K562 (cell line): ENCODE results near the gene ITGAD. TPM values are rescaled to one million over a fixed set of nuclear protein-coding genes. Genes with fewer than 3 reads are reported as not detected.

Experiments used
- ATAC-seq: fragments of 200-7000 bp; cut with Tn5 transposase; 3 replicates; pipeline ENCODE4 v1.9.1; 2020; ENCODE audit warnings: moderate library complexity
- BruUV-seq: library from RNA; stranded (reverse); fragments of 400-500 nt; replicated peaks from 2 replicates; lab custom pipeline; 2021; lab: Mats Ljungman, UMichigan
- CTCF ChIA-PET: fragments of 300-600 bp; formaldehyde crosslinking; extraction: SDS; loops from one replicate; lab custom pipeline; 2021; ENCODE audit warnings: low intra/inter-chr PET ratio; lab: Yijun Ruan, JAX
- POLR2A ChIA-PET: fragments of 300-600, 350-650 bp; sonication (Branson Sonifier 250); formaldehyde crosslinking; extraction: SDS; loops from one replicate; lab custom pipeline; 2021; ENCODE audit warnings: antibody characterized with exemption, inconsistent platforms; lab: Yijun Ruan, JAX
- DNase-seq, 4 experiments: peaks; one replicate each; pipeline versions ENCODE4 v3.0.0 to v3.0.0-alpha.2; 2011 to 2018; ENCODE audit warnings: low spot score in 3 of 4, mixed read lengths in 3 of 4; ENCODE audit errors: extremely low read depth in 1 of 4
- FAIRE-seq: peaks from 2 replicates; lab custom pipeline; 2011; peaks lifted over from hg19 to GRCh38; lab: Jason Lieb, UNC
- H2AFZ ChIP-seq: 2 replicates; pipeline ENCODE4 v1.6.0; 2011; ENCODE audit warnings: low read depth, low read length, control low read depth, inconsistent platforms
- H3K27ac ChIP-seq: fragments of 200-600 bp; 3 replicates; pipeline ENCODE4 v1.8.0; 2011; ENCODE audit warnings: low read depth, mild to moderate bottlenecking, control low read depth, inconsistent platforms, low read length, moderate library complexity, mixed read lengths; ENCODE audit errors: extremely low read depth
- H3K27me3 ChIP-seq, 2 experiments: fragments of 300-600 bp in 1 of 2; 2 replicates in 1 of 2; 3 replicates in 1 of 2; pipeline versions ENCODE4 v1.6.0 to v1.8.0; 2011; ENCODE audit warnings: inconsistent platforms in 2 of 2, low read length in 2 of 2, mild to moderate bottlenecking in 1 of 2, mixed read lengths in 1 of 2, moderate library complexity in 1 of 2; ENCODE audit not compliant: control insufficient read depth in 2 of 2, insufficient read depth in 2 of 2
- H3K36me3 ChIP-seq: fragments of 300-600 bp; 3 replicates; pipeline ENCODE4 v1.8.0; 2011; ENCODE audit warnings: mild to moderate bottlenecking, low read length, inconsistent platforms; ENCODE audit not compliant: control insufficient read depth, insufficient read depth
- H3K4me1 ChIP-seq, 2 experiments: fragments of 200-600 bp in 1 of 2; replicated peaks in 1 of 2; 2 replicates in 1 of 2; 3 replicates in 1 of 2; pipeline versions ENCODE4 v1.5.1 to v1.8.0; 2011; ENCODE audit warnings: inconsistent platforms in 2 of 2, low read length in 2 of 2, mild to moderate bottlenecking in 1 of 2, mixed read lengths in 1 of 2, moderate library complexity in 1 of 2; ENCODE audit not compliant: control insufficient read depth in 2 of 2, insufficient read depth in 2 of 2
- H3K4me2 ChIP-seq: 2 replicates; pipeline ENCODE4 v1.6.1; 2011; ENCODE audit warnings: low read length, control low read depth, inconsistent platforms, mixed read lengths; ENCODE audit not compliant: insufficient read depth
- H3K4me3 ChIP-seq: fragments of 200-600 bp; sonication (generic), shearing (Covaris generic); 2 replicates; pipeline ENCODE4 v1.5.1; 2016; ENCODE audit warnings: control low read depth, inconsistent platforms
- H3K79me2 ChIP-seq: fragments of 200-600 bp; 3 replicates; pipeline ENCODE4 v1.8.0; 2011; ENCODE audit warnings: low read length, inconsistent platforms; ENCODE audit not compliant: control insufficient read depth, insufficient read depth
- H3K9ac ChIP-seq, 2 experiments: 2 replicates each; pipeline versions ENCODE4 v1.6.0 to v1.6.1; 2011; ENCODE audit warnings: low read depth in 2 of 2, low read length in 2 of 2, control low read depth in 1 of 2, inconsistent platforms in 1 of 2, mild to moderate bottlenecking in 1 of 2, mixed read lengths in 1 of 2; ENCODE audit not compliant: insufficient read depth in 1 of 2
- H3K9me1 ChIP-seq: one replicate; pipeline ENCODE4 v1.6.0; 2011; ENCODE audit warnings: inconsistent platforms, mild to moderate bottlenecking, low read length, moderate library complexity; ENCODE audit not compliant: control insufficient read depth, insufficient read depth
- H3K9me3 ChIP-seq: replicated peaks from 2 replicates; pipeline ENCODE4 v1.5.1; 2011; ENCODE audit warnings: low read depth, low read length, inconsistent platforms; ENCODE audit not compliant: control insufficient read depth, insufficient read depth
- H4K20me1 ChIP-seq: replicated peaks from 2 replicates; pipeline ENCODE4 v1.6.1; 2011; ENCODE audit warnings: low read length, inconsistent platforms, mixed read lengths; ENCODE audit not compliant: control insufficient read depth, insufficient read depth
- BHLHE40 ChIP-seq: IDR thresholded peaks from 2 replicates; pipeline ENCODE4 v1.6.1; 2011; ENCODE audit warnings: low read length, improper control_type of control experiment
- C11orf30 ChIP-seq: fragments of 450-650 bp; IDR thresholded peaks from 2 replicates; pipeline ENCODE4 v1.6.1; 2016; ENCODE audit warnings: low read depth, mild to moderate bottlenecking
- CAMTA2 ChIP-seq: fragments of 250-450 bp; sonication (Bioruptor Pico); conservative IDR thresholded peaks from 2 replicates; pipeline ENCODE4 v1.5.1; 2022
- CBFA2T3 ChIP-seq: fragments of 450-650 bp; IDR thresholded peaks from 2 replicates; pipeline ENCODE4 v1.6.1; 2017
- CC2D1A ChIP-seq: fragments of 450-650 bp; IDR thresholded peaks from 2 replicates; pipeline ENCODE4 v1.6.1; 2017; ENCODE audit warnings: mild to moderate bottlenecking
- CREM ChIP-seq: IDR thresholded peaks from 2 replicates; pipeline ENCODE4 v1.6.1; 2014; ENCODE audit warnings: antibody characterized with exemption, low read depth
- E2F3 ChIP-seq: fragments of 250-450 bp; sonication (Bioruptor Pico); IDR thresholded peaks from 2 replicates; pipeline ENCODE4 v1.4.0; 2020; ENCODE audit warnings: mild to moderate bottlenecking
- EGR1 ChIP-seq: fragments of 450-650 bp; conservative IDR thresholded peaks from 2 replicates; pipeline ENCODE4 v1.6.1; 2017; ENCODE audit warnings: mild to moderate bottlenecking
- HDAC3 ChIP-seq: fragments of 450-650 bp; IDR thresholded peaks from 2 replicates; pipeline ENCODE4 v1.6.1; 2018; ENCODE audit warnings: borderline replicate concordance, mild to moderate bottlenecking, moderate library complexity; ENCODE audit not compliant: partially characterized antibody
- NR2C1 ChIP-seq, 2 experiments: fragments of 450-650 bp; IDR thresholded peaks; 2 replicates each; pipeline ENCODE4 v1.6.1; 2017; ENCODE audit warnings: mild to moderate bottlenecking in 2 of 2, antibody characterized with exemption in 1 of 2, inconsistent platforms in 1 of 2, missing compliant biosample characterization in 1 of 2, missing genetic modification characterization in 1 of 2
- PCBP2 ChIP-seq: fragments of 200-400 bp; formaldehyde crosslinking; IDR thresholded peaks from 2 replicates; pipeline ENCODE4 v1.6.1; 2018; ENCODE audit warnings: low read length, low read depth, mild to moderate bottlenecking, moderate library complexity; ENCODE audit not compliant: poor library complexity, severe bottlenecking
- PHB ChIP-seq: fragments of 250-450 bp; sonication (Bioruptor Pico); IDR thresholded peaks from 2 replicates; pipeline ENCODE4 v1.5.0; 2021
- PRPF4 ChIP-seq: fragments of 200-400 bp; formaldehyde crosslinking; IDR thresholded peaks from one replicate; pipeline ENCODE4 v1.6.1; 2017; ENCODE audit warnings: low read length, low read depth, mild to moderate bottlenecking; ENCODE audit not compliant: insufficient read depth, poor library complexity, severe bottlenecking
- SAP30 ChIP-seq: fragments of 200-600 bp; sonication (generic); IDR thresholded peaks from 2 replicates; pipeline ENCODE4 v1.6.1; 2012; ENCODE audit warnings: borderline replicate concordance, low read depth, mild to moderate bottlenecking, moderate library complexity, low read length, control low read depth, inconsistent platforms; ENCODE audit not compliant: insufficient read depth, poor library complexity, severe bottlenecking
- SMARCA5 ChIP-seq: fragments of 450-650 bp; IDR thresholded peaks from 2 replicates; pipeline ENCODE4 v1.6.1; 2016
- SREBF2 ChIP-seq: sonication (generic); formaldehyde crosslinking; IDR thresholded peaks from 2 replicates; pipeline ENCODE4 v1.4.0; 2020; ENCODE audit warnings: mild to moderate bottlenecking, missing genetic modification reagents
- SRF ChIP-seq, 2 experiments: fragments of 250-450, 450-650 bp in 1 of 2; sonication (Bioruptor Pico) in 1 of 2; sonication (generic) in 1 of 2; formaldehyde crosslinking; IDR thresholded peaks; 2 replicates each; pipeline versions ENCODE4 v1.5.0 to v1.5.1; 2020 to 2022; ENCODE audit warnings: mild to moderate bottlenecking in 1 of 2, missing genetic modification reagents in 1 of 2
- TCF3 ChIP-seq: sonication (generic); formaldehyde crosslinking; IDR thresholded peaks from 2 replicates; pipeline ENCODE4 v1.4.0; 2020; ENCODE audit warnings: mild to moderate bottlenecking, missing genetic modification reagents
- ZNF24 ChIP-seq: fragments of 450-650 bp; IDR thresholded peaks from 2 replicates; pipeline ENCODE4 v1.6.1; 2016
- ZNF431 ChIP-seq: sonication (generic); formaldehyde crosslinking; IDR thresholded peaks from 2 replicates; pipeline ENCODE4 v1.8.0; 2022; ENCODE audit warnings: mild to moderate bottlenecking, missing genetic modification reagents
- ZNF444 ChIP-seq: fragments of 250-450 bp; sonication (Bioruptor Pico); IDR thresholded peaks from 2 replicates; pipeline ENCODE4 v1.4.0; 2020; ENCODE audit warnings: mild to moderate bottlenecking, moderate library complexity
- ZNF551 ChIP-seq: fragments of 250-450 bp; sonication (Bioruptor Pico); IDR thresholded peaks from 2 replicates; pipeline ENCODE4 v1.5.0; 2021; ENCODE audit warnings: mild to moderate bottlenecking, moderate library complexity
- ZNF561 ChIP-seq: fragments of 450-650 bp; formaldehyde crosslinking; conservative IDR thresholded peaks from 2 replicates; pipeline ENCODE4 v1.4.0; 2020; ENCODE audit warnings: mild to moderate bottlenecking, moderate library complexity
- WGBS: fragments of 100-300 bp; shearing (Covaris generic); methylation state at CpG from one replicate; pipeline ENCODE4 v1.1.6; 2016; ENCODE audit warnings: low coverage, mixed read lengths; ENCODE audit not compliant: insufficient coverage; ENCODE audit errors: missing lambda C conversion rate; 5-methylcytosine and 5-hydroxymethylcytosine counted together
- in situ Hi-C: fragments of 300-500 bp; cut with MboI; formaldehyde crosslinking; loops from 4 replicates; pipeline ENCODE4 v1.15.0; 2018; ENCODE audit warnings: inconsistent platforms, mixed read lengths
- intact Hi-C: fragments of 100-400 bp; cut with micrococcal nuclease; formaldehyde crosslinking; loops from 2 replicates; pipeline ENCODE4 v1.14.2; 2022
- polyA plus RNA-seq, 8 experiments: library from polyadenylated mRNA; depleted of rRNA in 4 of 8; stranded (reverse) in 5 of 8; unstranded in 3 of 8; fragments of >200 nt; fragmentation: Nextera tagmentation in 2 of 8; fragmentation: Illumina TruSeq in 1 of 8; extraction: Ambion mirVana in 2 of 8; extraction: Trizol in 1 of 8; gene quantifications; 2 replicates each; pipeline versions ENCODE4 v1.2.1 to v1.2.3, GENCODE V29; 2011 to 2014; ENCODE audit warnings: inconsistent platforms in 1 of 8, missing spikeins in 1 of 8
- total RNA-seq, 7 experiments: library from RNA; depleted of rRNA in 6 of 7; stranded (reverse); fragments of >200 nt in 6 of 7; fragmentation: Illumina TruSeq in 2 of 7; extraction: Trizol in 2 of 7; gene quantifications; 2 replicates each; pipeline versions ENCODE4 v1.2.1 to v1.2.3, GENCODE V29; 2011 to 2021; ENCODE audit warnings: low replicate concordance in 1 of 7

Gene ITGAD
- total and polyA plus RNA-seq, 9 of the 15 experiments (the other 6 are each of a cell fraction or from before 2014, with no cell fraction given) = not detected

GRCh38 chr16:31363721-31364120 lies 29.4 kb upstream of the ITGAD start:
- POLR2A ChIA-PET = interaction anchor here (1.2 kb wide), 1 partner anchor 14 kb away, joined by 3 read pairs; no protein-coding TSS in a partner anchor
- H3K4me1 ChIP-seq = peaks cover 0 to 3% of the 10 kb centered on the region in 2 experiments; a peak in 2 of 5 replicates
- no peak for FAIRE-seq

DNA sequence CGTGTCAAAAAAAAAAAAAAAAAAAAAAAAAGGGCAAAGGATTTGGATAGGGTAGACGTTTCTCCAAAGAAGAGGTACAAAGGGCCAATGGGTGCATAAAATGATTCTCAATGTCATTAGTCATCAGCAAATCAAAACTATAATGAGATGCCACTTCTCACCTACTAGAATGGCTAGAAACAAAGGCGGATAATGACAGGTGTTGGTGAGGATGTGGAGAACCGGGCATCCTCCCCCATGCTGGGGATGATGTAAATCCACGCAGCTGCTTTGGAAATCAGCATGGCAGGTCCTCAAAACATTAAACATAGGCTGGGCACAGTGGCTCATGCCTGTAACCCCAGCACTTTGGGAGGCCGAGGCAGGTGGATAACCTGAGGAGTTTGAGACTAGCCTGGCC lies 28.7 kb upstream of the ITGAD start:
- TF ChIP-seq SRF (CRISPR knock-in tag; IDR thresholded peaks at IDR 0.05) (no peak), CAMTA2 (CRISPR knock-in tag) (no peak), ZNF551 (CRISPR knock-in tag) (no peak), ZNF24 (no peak), SREBF2 (no peak), HDAC3 (no peak), ZNF431 (CRISPR knock-in tag) (no peak), BHLHE40 (no peak), SAP30 (no peak)
- CTCF ChIA-PET = no interaction called here
- in situ Hi-C loops (no loop called here), intact Hi-C loops (no loop called here)
- H3K27ac ChIP-seq = no peak overlapping the region
- no peak overlapping the region for H3K9ac ChIP-seq
- no peaks in the 10 kb centered on the region for H3K79me2 ChIP-seq
- FAIRE-seq = no peak
- ATAC-seq = no peak
- H3K36me3 ChIP-seq = no peaks in the 10 kb centered on the region
- no peak overlapping the region for H3K4me3 ChIP-seq
- no peak for DNase-seq
- H3K9me3 ChIP-seq = no peaks in the 10 kb centered on the region
- BruUV-seq = no TSS peak
- H3K27me3 ChIP-seq = peaks cover 4 to 36% of the 10 kb centered on the region in 2 experiments; a peak in 4 of 5 replicates
- H3K4me1 ChIP-seq = peaks cover 0 to 3% of the 10 kb centered on the region in 2 experiments; a peak in 2 of 5 replicates
- POLR2A ChIA-PET = no interaction called here
- no peak overlapping the region for H3K4me2 ChIP-seq
- H3K9me1 ChIP-seq = no peaks in the 10 kb centered on the region
- 1% methylated on average over 5 of the region's 6 CpGs for WGBS
- no peaks in the 10 kb centered on the region for H4K20me1 ChIP-seq
- H2AFZ ChIP-seq = no peak overlapping the region

More at GRCh38 chr16:31363721-31364120, 29.4 kb upstream of the ITGAD start:
- Histone ChIP-seq H3K36me3 (no peaks in the 10 kb centered on the region), H3K9ac (no peak overlapping the region), H3K27me3 (peaks cover 4 to 36% of the 10 kb centered on the region in 2 experiments; a peak in 4 of 5 replicates), H3K79me2 (no peaks in the 10 kb centered on the region), H3K4me2 (no peak overlapping the region), H4K20me1 (no peaks in the 10 kb centered on the region), H3K9me1 (no peaks in the 10 kb centered on the region), H3K9me3 (no peaks in the 10 kb centered on the region), H2AFZ (no peak overlapping the region), H3K4me3 (no peak overlapping the region), H3K27ac (no peak overlapping the region)
- 12% methylated on average over 8 of the region's 8 CpGs for WGBS
- in situ Hi-C loops (no loop called here), intact Hi-C loops (no loop called here)
- no TSS peak for BruUV-seq
- DNase-seq = no peak
- CTCF ChIA-PET = no interaction called here
- no peak for TF ChIP-seq CREM
- no peak for TF ChIP-seq C11orf30
- no peak for TF ChIP-seq CC2D1A
- TF ChIP-seq SMARCA5 = no peak
- no peak for TF ChIP-seq ZNF444 (CRISPR knock-in tag)
- no peak for TF ChIP-seq ZNF561 (CRISPR knock-in tag)
- no peak for TF ChIP-seq E2F3 (CRISPR knock-in tag)
- TF ChIP-seq PCBP2 = no peak
- TF ChIP-seq PHB (CRISPR knock-in tag) = no peak
- no peak for TF ChIP-seq CBFA2T3
- TF ChIP-seq PRPF4 = no peak
- no peak for TF ChIP-seq TCF3 (CRISPR knock-in tag)
- no peak for TF ChIP-seq EGR1
- TF ChIP-seq NR2C1 (IDR thresholded peaks at IDR 0.05) = no peak
- no peak for TF ChIP-seq NR2C1 (tag; IDR thresholded peaks at IDR 0.05)
- no peak for ATAC-seq
